Trophoblast cell (in vitro differentiated cells and primary cell): ENCODE data around the gene CCR5AS.

Experiments used
- DNase-seq, 2 donors: peaks; one replicate each; pipeline ENCODE4 v3.0.0-alpha.2; 2016
- H2AFZ ChIP-seq: 2 replicates; pipeline ENCODE4 v1.6.1; 2013; ENCODE audit warnings: low read length, moderate library complexity, mild to moderate bottlenecking; ENCODE audit not compliant: insufficient read depth, poor library complexity
- H2AK5ac ChIP-seq: 2 replicates; pipeline ENCODE4 v1.6.1; 2013; ENCODE audit warnings: mild to moderate bottlenecking, low read length
- H2BK120ac ChIP-seq: 2 replicates; pipeline ENCODE4 v1.6.1; 2013; ENCODE audit warnings: low read length, mild to moderate bottlenecking, moderate library complexity; ENCODE audit not compliant: insufficient read depth, poor library complexity
- H2BK12ac ChIP-seq: 2 replicates; pipeline ENCODE4 v1.6.1; 2013; ENCODE audit warnings: mild to moderate bottlenecking, low read length, moderate library complexity
- H2BK5ac ChIP-seq: 2 replicates; pipeline ENCODE4 v1.6.1; 2013; ENCODE audit warnings: low read length, low read depth, moderate library complexity, mild to moderate bottlenecking; ENCODE audit not compliant: poor library complexity
- H3K14ac ChIP-seq: 2 replicates; pipeline ENCODE4 v1.6.1; 2013; ENCODE audit warnings: mild to moderate bottlenecking, low read length
- H3K18ac ChIP-seq: 2 replicates; pipeline ENCODE4 v1.6.1; 2013; ENCODE audit warnings: mild to moderate bottlenecking, low read length
- H3K23ac ChIP-seq: 2 replicates; pipeline ENCODE4 v1.6.1; 2013; ENCODE audit warnings: low read length
- H3K27ac ChIP-seq: 2 replicates; pipeline ENCODE4 v1.5.1; 2013; ENCODE audit warnings: low read depth, mild to moderate bottlenecking, inconsistent platforms, low read length, moderate library complexity
- H3K27me3 ChIP-seq: 2 replicates; pipeline ENCODE4 v1.6.1; 2013; ENCODE audit warnings: inconsistent platforms, mild to moderate bottlenecking, low read length, moderate library complexity; ENCODE audit not compliant: insufficient read depth
- H3K36me3 ChIP-seq, 2 experiments: 1 replicate in 1 of 2; 2 replicates in 1 of 2; pipeline ENCODE4 v1.6.1; 2013; ENCODE audit warnings: low read length in 2 of 2, mild to moderate bottlenecking in 2 of 2, moderate library complexity in 1 of 2; ENCODE audit not compliant: insufficient read depth in 2 of 2, control insufficient read depth in 1 of 2
- H3K4ac ChIP-seq: 2 replicates; pipeline ENCODE4 v1.6.1; 2013; ENCODE audit warnings: low read depth, mild to moderate bottlenecking, low read length, moderate library complexity
- H3K4me1 ChIP-seq, 2 experiments: 1 replicate in 1 of 2; 2 replicates in 1 of 2; pipeline ENCODE4 v1.6.1; 2013; ENCODE audit warnings: low read length in 2 of 2, mild to moderate bottlenecking in 2 of 2, moderate library complexity in 1 of 2; ENCODE audit not compliant: insufficient read depth in 2 of 2, control insufficient read depth in 1 of 2
- H3K4me2 ChIP-seq: 2 replicates; pipeline ENCODE4 v1.6.1; 2013; ENCODE audit warnings: inconsistent platforms, mild to moderate bottlenecking, low read length, moderate library complexity
- H3K4me3 ChIP-seq: 2 replicates; pipeline ENCODE4 v1.5.1; 2013; ENCODE audit warnings: mild to moderate bottlenecking, low read depth, low read length, inconsistent platforms
- H3K79me1 ChIP-seq: one replicate; pipeline ENCODE4 v1.6.1; 2013; ENCODE audit warnings: low read length
- H3K79me2 ChIP-seq: 2 replicates; pipeline ENCODE4 v1.6.1; 2013; ENCODE audit warnings: low read length, mild to moderate bottlenecking; ENCODE audit not compliant: control insufficient read depth, insufficient read depth, poor library complexity
- H3K9ac ChIP-seq: 2 replicates; pipeline ENCODE4 v1.6.1; 2013; ENCODE audit warnings: mild to moderate bottlenecking, low read length
- H3K9me3 ChIP-seq: 2 replicates; pipeline ENCODE4 v1.6.1; 2013; ENCODE audit warnings: low read depth, mild to moderate bottlenecking, control low read depth, inconsistent platforms, low read length; ENCODE audit not compliant: insufficient read depth
- H4K12ac ChIP-seq: 2 replicates; pipeline ENCODE4 v1.6.1; 2013; ENCODE audit warnings: low read depth, mild to moderate bottlenecking, low read length, moderate library complexity
- H4K8ac ChIP-seq: 2 replicates; pipeline ENCODE4 v1.6.1; 2013; ENCODE audit warnings: low read depth, mild to moderate bottlenecking, low read length, moderate library complexity
- H4K91ac ChIP-seq: one replicate; pipeline ENCODE4 v1.6.1; 2013; ENCODE audit warnings: low read depth, mild to moderate bottlenecking, low read length, moderate library complexity
- WGBS: extraction: QIAGEN DNeasy Blood & Tissue Kit; methylation state at CpG from one replicate; pipeline ENCODE4 v1.1.7; 2013; ENCODE audit warnings: missing lambda C conversion rate; ENCODE audit not compliant: insufficient read length, insufficient coverage; ENCODE audit errors: extremely low coverage; 5-methylcytosine and 5-hydroxymethylcytosine counted together

CCR5AS gene

GRCh38 chr3:46411271-46411670, 4.4 kb upstream of the CCR5AS start:
- H3K9me3 ChIP-seq, result no peaks in the 10 kb centered on the region
- H3K4me1 ChIP-seq, result peaks cover 0 to 2% of the 10 kb centered on the region in 2 experiments
- H3K79me1 ChIP-seq, result no peaks in the 10 kb centered on the region
- no peak overlapping the region for H3K23ac ChIP-seq
- no peak overlapping the region for H4K91ac ChIP-seq
- no peak overlapping the region for H2BK12ac ChIP-seq
- no peak overlapping the region for H2BK5ac ChIP-seq
- H3K4me2 ChIP-seq, result no peak overlapping the region
- no peak overlapping the region for H2AK5ac ChIP-seq
- H4K8ac ChIP-seq, result no peak overlapping the region
- no CpG with 5 or more reads among the region's 2 CpGs for WGBS
- no peak overlapping the region for H2AFZ ChIP-seq
- no peak overlapping the region for H3K18ac ChIP-seq
- no peak overlapping the region for H3K4ac ChIP-seq
- H3K27me3 ChIP-seq, result no peaks in the 10 kb centered on the region
- no peak overlapping the region for H2BK120ac ChIP-seq
- H3K36me3 ChIP-seq, result no peaks in the 10 kb centered on the region
- no peak overlapping the region for H4K12ac ChIP-seq
- H3K79me2 ChIP-seq, result no peaks in the 10 kb centered on the region
- H3K14ac ChIP-seq, result no peak overlapping the region
- H3K27ac ChIP-seq, result no peak overlapping the region
- no peak overlapping the region for H3K4me3 ChIP-seq
- DNase-seq, result peak in 1 of 2 donors; percentile 25
- no peak overlapping the region for H3K9ac ChIP-seq

GRCh38 chr3:46410669-46411068, 3.8 kb upstream of the CCR5AS start:
- Histone ChIP-seq H3K79me1 (no peaks in the 10 kb centered on the region), H3K79me2 (no peaks in the 10 kb centered on the region), H4K91ac (no peak overlapping the region), H3K27ac (no peak overlapping the region), H2BK5ac (no peak overlapping the region), H2AFZ (no peak overlapping the region), H2BK12ac (no peak overlapping the region), H3K4me3 (no peak overlapping the region), H3K36me3 (no peaks in the 10 kb centered on the region), H3K18ac (no peak overlapping the region), H3K27me3 (no peaks in the 10 kb centered on the region), H3K9ac (no peak overlapping the region), H3K9me3 (no peaks in the 10 kb centered on the region), H3K14ac (no peak overlapping the region), H4K12ac (no peak overlapping the region), H2AK5ac (no peak overlapping the region), H3K4me1 (peaks cover 0 to 2% of the 10 kb centered on the region in 2 experiments), H2BK120ac (no peak overlapping the region), H3K4ac (no peak overlapping the region), H3K4me2 (no peak overlapping the region), H3K23ac (no peak overlapping the region), H4K8ac (no peak overlapping the region)
- WGBS, result no CpG with 5 or more reads among the region's 2 CpGs
- DNase-seq, result no peak

GRCh38 chr3:46409739-46410489, 3.0 kb upstream of the CCR5AS start:
- Histone ChIP-seq H3K9me3 (no peaks in the 10 kb centered on the region), H3K23ac (no peak overlapping the region), H3K27me3 (no peaks in the 10 kb centered on the region), H3K14ac (no peak overlapping the region), H3K4me3 (no peak overlapping the region), H4K12ac (no peak overlapping the region), H3K79me2 (no peaks in the 10 kb centered on the region), H3K9ac (no peak overlapping the region), H4K91ac (no peak overlapping the region), H4K8ac (no peak overlapping the region), H3K79me1 (no peaks in the 10 kb centered on the region), H2BK5ac (no peak overlapping the region), H3K36me3 (no peaks in the 10 kb centered on the region), H3K4me2 (no peak overlapping the region), H3K27ac (no peak overlapping the region), H3K4me1 (peaks cover 0 to 2% of the 10 kb centered on the region in 2 experiments), H3K18ac (no peak overlapping the region), H2BK12ac (no peak overlapping the region), H3K4ac (no peak overlapping the region), H2BK120ac (no peak overlapping the region), H2AK5ac (no peak overlapping the region), H2AFZ (no peak overlapping the region)
- DNase-seq, result no peak
- no CpG with 5 or more reads among the region's 9 CpGs for WGBS

GRCh38 chr3:46408853-46409252, 2.0 kb upstream of the CCR5AS start:
- Histone ChIP-seq H3K79me2 (no peaks in the 10 kb centered on the region), H2BK5ac (no peak overlapping the region), H2AFZ (no peak overlapping the region), H4K12ac (no peak overlapping the region), H3K4me3 (no peak overlapping the region), H3K36me3 (no peaks in the 10 kb centered on the region), H3K9ac (no peak overlapping the region), H2BK12ac (no peak overlapping the region), H3K23ac (no peak overlapping the region), H3K14ac (no peak overlapping the region), H3K4me1 (peaks cover 0 to 2% of the 10 kb centered on the region in 2 experiments), H3K4ac (no peak overlapping the region), H3K9me3 (no peaks in the 10 kb centered on the region), H2AK5ac (no peak overlapping the region), H3K27ac (no peak overlapping the region), H3K79me1 (no peaks in the 10 kb centered on the region), H3K27me3 (no peaks in the 10 kb centered on the region), H2BK120ac (no peak overlapping the region), H3K18ac (no peak overlapping the region), H3K4me2 (no peak overlapping the region), H4K8ac (no peak overlapping the region), H4K91ac (no peak overlapping the region)
- no peak for DNase-seq
- WGBS, result no CpG with 5 or more reads among the region's 7 CpGs
